NOMO-1 treated with DMSO at 0.1 percent for 48 hours (cell line): Measurements from ENCODE around the gene DIS3L2.
"Not testable (repeated sequence)": the region's sequence is repeated elsewhere in the genome, so short reads cannot be mapped to it uniquely, and the experiment has no call there.

Source experiments
- DNase-seq: peaks from one replicate; lab custom pipeline; 2025; ENCODE audit not compliant: unreplicated experiment; lab: John Stamatoyannopoulos, UW

Gene DIS3L2

DNA sequence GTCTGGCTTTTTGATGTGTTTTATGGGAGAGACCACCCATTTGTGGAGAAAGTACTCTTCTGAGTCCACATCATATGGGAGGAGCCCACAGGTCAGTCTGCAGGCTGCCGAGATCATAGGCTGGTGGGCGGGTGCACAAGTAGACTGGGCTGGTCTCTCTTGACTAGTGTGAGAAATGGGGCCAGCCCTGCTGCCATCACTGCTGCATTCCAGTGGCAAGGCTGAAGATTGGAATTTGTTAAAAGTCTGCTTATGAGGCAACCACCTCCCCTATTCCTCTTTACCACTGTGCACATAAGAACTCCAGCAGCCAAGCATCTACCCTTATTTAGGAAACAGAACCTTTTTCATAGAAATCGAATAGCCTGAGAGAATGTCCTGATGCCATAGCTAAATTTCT is 200.7 kb downstream of the DIS3L2 start:
- no peak for DNase-seq

DNA sequence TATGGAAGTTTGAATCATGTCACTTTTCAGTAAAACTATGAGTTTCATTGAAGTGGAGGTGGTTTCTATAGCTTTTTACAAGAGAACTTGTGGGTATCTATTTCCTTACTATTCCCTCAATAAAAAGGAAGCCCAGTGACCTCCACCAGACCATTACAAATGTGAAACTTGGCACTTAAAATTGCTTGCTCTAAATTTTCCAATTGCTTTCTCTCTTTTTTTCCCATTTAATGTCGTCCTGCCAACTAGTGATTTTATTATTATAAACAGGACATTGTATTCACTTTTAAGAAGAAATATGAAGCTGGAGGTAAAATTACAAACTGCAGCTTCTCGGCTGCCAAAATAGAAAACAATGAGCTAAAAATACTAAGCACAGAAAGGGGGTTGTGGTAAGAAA is 208.9 kb downstream of the DIS3L2 start:
- DNase-seq: no peak

DNA sequence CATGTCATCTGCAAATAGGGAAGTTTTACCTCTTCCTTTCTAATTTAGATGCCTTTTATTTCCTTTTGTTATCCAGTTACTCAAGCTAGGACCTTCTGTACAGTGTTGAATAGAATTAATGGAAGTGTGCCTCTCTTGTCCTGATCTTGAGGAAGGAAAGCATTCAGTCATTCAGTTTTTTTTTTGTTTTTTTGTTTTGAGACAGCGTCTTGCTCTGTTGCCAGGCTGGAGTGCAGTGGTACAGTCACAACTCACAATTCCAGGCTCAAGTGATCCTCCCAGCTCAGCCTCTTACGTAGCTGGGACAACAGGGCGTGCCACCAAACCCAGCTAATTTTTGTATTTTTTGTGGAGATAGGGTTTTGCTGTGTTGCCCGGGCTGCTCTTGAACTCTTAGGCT is 213.1 kb downstream of the DIS3L2 start:
- DNase-seq: no peak

GRCh38 chr2:232176587-232176986 is 215.1 kb downstream of the DIS3L2 start:
- DNase-seq: not testable (repeated sequence)

DNA sequence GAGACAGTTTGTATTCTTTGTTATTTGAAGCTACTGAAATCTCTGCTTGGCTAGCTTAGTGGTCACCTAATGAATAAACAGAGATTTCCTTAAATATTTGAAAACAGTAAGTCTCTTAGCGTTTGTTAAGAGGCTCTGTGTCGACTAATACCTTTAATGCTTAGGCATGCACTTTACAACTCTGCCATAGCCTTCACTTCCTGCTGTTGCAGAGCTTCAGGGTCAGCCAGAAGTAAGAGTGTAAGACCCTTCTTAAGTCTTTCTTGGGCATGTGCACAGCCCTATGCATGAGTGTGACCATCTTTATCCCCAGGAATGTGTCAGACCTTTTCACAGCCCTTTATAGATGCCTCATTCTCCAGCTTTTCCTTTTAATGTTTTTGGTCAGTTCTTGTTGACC is 221.8 kb downstream of the DIS3L2 start:
- no peak for DNase-seq

DNA sequence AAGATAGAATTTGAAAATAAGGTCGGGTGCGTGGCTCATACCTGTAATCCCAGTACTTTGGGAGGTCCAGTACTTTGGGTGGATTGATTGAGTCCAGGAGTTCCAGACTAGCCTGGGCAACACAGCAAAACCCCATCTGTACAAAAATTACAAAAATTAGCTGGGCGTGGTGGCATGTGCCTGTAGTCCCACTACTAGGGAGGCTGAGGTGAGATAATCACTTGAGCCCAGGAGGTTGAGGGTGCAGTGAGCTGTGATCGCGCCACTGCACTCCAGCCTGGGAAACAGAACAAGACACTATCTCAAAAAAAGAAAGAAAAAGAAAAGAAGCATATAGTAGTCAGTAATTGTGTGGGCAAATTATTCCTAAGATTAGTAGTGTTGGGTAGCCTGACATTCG is 222.8 kb downstream of the DIS3L2 start:
- no peak for DNase-seq

DNA sequence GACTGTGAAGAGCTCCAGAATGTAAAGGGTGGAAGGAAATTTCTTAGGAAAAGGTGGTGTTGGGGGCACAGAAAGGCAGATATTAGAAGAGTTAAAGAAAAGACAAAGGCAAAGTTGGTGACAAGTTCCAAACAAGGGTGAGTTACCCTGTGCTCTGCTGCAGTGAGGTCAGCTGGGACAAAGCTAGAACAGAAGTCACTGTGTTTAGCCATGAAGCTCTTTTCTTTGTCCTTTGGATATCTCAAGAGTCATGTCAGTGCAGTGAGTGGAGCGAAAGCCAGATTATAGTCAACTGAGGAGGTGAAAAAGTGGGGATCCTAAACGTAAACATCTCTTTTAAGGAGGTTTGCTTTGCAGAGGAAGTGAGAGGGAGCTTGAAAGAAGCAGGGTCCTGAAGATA is 229.3 kb downstream of the DIS3L2 start:
- DNase-seq: no peak

GRCh38 chr2:232195487-232195886 is 234.0 kb downstream of the DIS3L2 start:
- DNase-seq: no peak

- no peak for DNase-seq
Observed at GRCh38 chr2:232196802-232197201, 235.3 kb downstream of the DIS3L2 start.

- no peak for DNase-seq
Observed at GRCh38 chr2:232200195-232200594, 238.7 kb downstream of the DIS3L2 start.

DNA sequence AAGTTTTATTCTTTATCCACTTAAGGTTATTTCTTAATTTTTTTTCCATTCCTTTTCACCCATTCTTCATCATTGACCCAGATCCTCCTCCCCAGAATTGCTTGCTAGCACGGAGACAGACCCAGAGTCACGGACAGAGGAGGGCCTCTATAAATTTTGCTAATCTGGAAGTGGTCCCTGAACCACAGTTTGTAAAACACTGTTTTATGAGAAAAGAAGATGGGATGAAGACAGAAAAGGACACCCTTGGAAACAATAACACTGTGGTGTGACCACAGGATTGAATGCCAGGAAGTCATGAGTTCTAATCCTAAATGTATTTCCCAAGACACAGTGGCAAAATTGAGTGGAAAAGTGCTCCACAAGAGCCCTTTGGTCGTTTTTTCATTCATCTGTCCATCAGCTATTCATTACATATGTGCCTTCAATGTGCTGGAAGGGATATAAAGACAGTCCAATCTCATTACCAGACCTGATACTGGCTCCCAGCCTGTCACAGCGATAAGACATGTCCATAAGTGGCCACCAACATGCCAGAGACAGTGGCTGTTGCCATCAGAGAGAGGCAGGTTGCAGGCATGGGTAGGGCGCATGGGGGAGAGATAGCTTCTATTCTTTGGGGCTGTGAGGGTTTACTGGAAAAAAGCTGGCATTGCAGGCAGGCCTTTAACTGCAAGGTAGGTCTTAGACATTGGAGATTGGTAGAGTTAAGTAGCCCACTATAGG is 241.8 kb downstream of the DIS3L2 start:
- DNase-seq: no peak

- DNase-seq: no peak
Observed at GRCh38 chr2:232203936-232204335, 242.4 kb downstream of the DIS3L2 start.

- no peak for DNase-seq
Observed at GRCh38 chr2:232204457-232204931, 243.0 kb downstream of the DIS3L2 start.

GRCh38 chr2:232207174-232207573 is 245.7 kb downstream of the DIS3L2 start:
- DNase-seq: no peak

DNA sequence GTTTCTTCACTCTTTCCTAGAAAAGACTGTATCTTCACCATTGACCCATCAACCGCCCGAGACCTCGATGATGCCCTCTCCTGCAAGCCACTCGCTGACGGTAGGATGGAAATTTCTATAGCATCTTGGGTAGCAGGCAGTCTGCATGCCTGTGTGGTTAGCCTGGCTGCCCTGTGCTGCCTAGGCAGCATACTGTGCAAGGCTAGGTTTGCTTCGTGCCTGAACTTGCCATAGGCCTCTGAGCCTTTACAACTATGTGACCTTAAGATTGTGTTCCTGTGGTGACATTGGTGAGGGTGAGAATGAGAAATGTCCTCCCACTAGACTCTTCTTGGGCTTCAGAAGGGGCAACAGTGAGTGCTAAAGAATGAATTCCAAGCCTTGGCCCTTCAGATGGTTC is 248.8 kb downstream of the DIS3L2 start:
- DNase-seq: no peak

DNA sequence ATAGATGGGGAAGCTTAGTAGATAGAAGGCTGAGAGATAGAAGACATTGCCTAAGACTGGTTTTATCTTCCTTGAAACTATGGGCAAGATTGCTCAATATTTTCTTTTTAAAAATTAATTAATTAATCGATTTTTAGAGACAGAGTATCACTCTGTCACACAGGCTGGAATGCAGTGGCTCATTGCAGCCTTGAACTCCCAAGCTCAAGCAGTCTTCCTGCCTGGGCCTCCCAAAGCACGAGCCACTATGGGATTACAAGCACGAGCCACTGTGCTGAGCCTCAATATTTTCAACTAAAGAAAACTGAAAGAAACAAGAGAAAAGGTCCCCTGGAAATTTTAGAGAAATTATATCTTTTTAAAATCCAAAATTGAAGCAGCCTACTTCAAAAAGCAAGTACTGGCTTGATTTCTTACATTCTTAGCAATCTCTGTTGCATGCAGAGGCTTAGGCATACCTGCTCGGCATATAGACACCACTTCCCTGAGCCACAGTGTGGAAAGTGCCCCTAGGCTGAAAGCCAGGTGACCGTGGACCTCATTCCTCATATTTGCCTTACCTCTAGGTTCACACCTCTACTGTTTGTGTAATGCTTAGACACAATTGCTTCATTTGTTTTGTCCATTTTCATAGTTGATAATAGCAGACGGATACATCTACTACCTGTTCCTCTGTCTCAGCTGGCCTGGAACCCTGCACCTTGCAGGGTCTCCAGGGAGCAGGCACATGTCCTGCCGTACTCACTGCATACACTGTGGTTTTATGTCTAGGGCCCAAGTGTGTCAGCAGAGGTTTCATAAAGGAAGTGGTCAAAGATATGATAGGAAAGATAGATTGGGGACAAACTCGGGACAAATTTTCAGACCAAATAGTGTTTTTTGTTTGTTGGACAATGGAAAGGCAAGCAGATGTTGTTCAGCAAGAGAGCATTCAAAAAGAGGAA is 250.5 kb downstream of the DIS3L2 start:
- peak; percentile 14 for DNase-seq

GRCh38 chr2:232213176-232213575 is 251.7 kb downstream of the DIS3L2 start:
- no peak for DNase-seq

GRCh38 chr2:232214053-232214452 is 252.5 kb downstream of the DIS3L2 start:
- DNase-seq: no peak

- no peak for DNase-seq
Observed at GRCh38 chr2:232216028-232216427, 254.5 kb downstream of the DIS3L2 start.

GRCh38 chr2:232218778-232219495 is 257.4 kb downstream of the DIS3L2 start:
- DNase-seq: no peak

DNA sequence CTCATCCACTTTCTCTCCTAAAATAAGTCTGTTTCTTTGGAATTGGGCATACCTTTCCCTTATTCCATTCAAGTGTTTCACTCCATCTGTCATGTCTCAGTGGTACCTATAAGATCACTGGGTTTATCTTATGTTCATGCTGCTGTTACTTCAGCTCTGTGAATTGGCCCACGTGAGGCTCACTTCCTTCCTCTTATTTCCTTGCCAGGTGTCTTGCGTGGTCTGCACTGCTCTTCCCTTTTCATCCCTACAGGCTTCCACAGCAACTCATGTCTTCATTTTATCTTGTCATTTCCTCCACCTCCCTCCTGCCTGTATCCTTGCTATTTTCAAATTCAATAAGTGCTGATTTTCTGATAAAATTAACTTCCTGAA is 258.0 kb downstream of the DIS3L2 start:
- DNase-seq: peak; percentile 38
